Astrocyte (in vitro differentiated cells and primary cell): ENCODE results near the gene IFIH1. TPM values are rescaled to one million over a fixed set of nuclear protein-coding genes. Genes with fewer than 3 reads are reported as not detected.

Source experiments
- DNase-seq: peaks from one replicate; pipeline ENCODE4 v3.0.0-alpha.2; 2010; ENCODE audit warnings: low read depth
- FAIRE-seq: peaks from 2 replicates; lab custom pipeline; 2011; peaks lifted over from hg19 to GRCh38; lab: Jason Lieb, UNC
- H2AFZ ChIP-seq: 2 replicates; pipeline ENCODE4 v1.6.0; 2012; ENCODE audit warnings: low read depth, low read length, inconsistent platforms
- H3K27ac ChIP-seq: 2 replicates; pipeline ENCODE4 v1.5.1; 2011; ENCODE audit warnings: low read depth, low read length, inconsistent platforms
- H3K27me3 ChIP-seq: 2 replicates; pipeline ENCODE4 v1.6.0; 2011; ENCODE audit warnings: low read length, inconsistent platforms; ENCODE audit not compliant: insufficient read depth
- H3K36me3 ChIP-seq: 2 replicates; pipeline ENCODE4 v1.5.1; 2011; ENCODE audit warnings: low read length, inconsistent platforms; ENCODE audit not compliant: insufficient read depth
- H3K4me1 ChIP-seq: 2 replicates; pipeline ENCODE4 v1.5.1; 2011; ENCODE audit warnings: low read length, inconsistent platforms; ENCODE audit not compliant: insufficient read depth
- H3K4me2 ChIP-seq: 2 replicates; pipeline ENCODE4 v1.6.0; 2012; ENCODE audit warnings: low read length, inconsistent platforms
- H3K4me3 ChIP-seq: 2 replicates; pipeline ENCODE4 v1.5.1; 2011; ENCODE audit warnings: low read depth, mild to moderate bottlenecking, low read length, inconsistent platforms; ENCODE audit not compliant: insufficient read depth
- H3K79me2 ChIP-seq: 2 replicates; pipeline ENCODE4 v1.6.0; 2012; ENCODE audit warnings: mild to moderate bottlenecking, low read length, inconsistent platforms; ENCODE audit not compliant: insufficient read depth
- H3K9ac ChIP-seq: 2 replicates; pipeline ENCODE4 v1.6.0; 2012; ENCODE audit warnings: mild to moderate bottlenecking, low read length, inconsistent platforms
- H3K9me3 ChIP-seq: 2 replicates; pipeline ENCODE4 v1.5.1; 2012; ENCODE audit warnings: low read depth, mild to moderate bottlenecking, low read length, inconsistent platforms; ENCODE audit not compliant: insufficient read depth
- H4K20me1 ChIP-seq: 2 replicates; pipeline ENCODE4 v1.6.0; 2012; ENCODE audit warnings: low read length, inconsistent platforms; ENCODE audit not compliant: insufficient read depth
- H3K27ac Mint-ChIP-seq: one replicate; pipeline ENCODE4 v1.8.0; 2021; ENCODE audit warnings: mild to moderate bottlenecking, mixed read lengths; ENCODE audit not compliant: unreplicated experiment
- H3K27me3 Mint-ChIP-seq: one replicate; pipeline ENCODE4 v1.8.0; 2021; ENCODE audit warnings: low read depth, mixed read lengths; ENCODE audit not compliant: unreplicated experiment
- H3K36me3 Mint-ChIP-seq: one replicate; pipeline ENCODE4 v1.8.0; 2021; ENCODE audit warnings: low read depth, mixed read lengths; ENCODE audit not compliant: unreplicated experiment
- H3K4me1 Mint-ChIP-seq: one replicate; pipeline ENCODE4 v1.8.0; 2021; ENCODE audit warnings: low read depth, mixed read lengths; ENCODE audit not compliant: unreplicated experiment
- H3K4me3 Mint-ChIP-seq: one replicate; pipeline ENCODE4 v1.8.0; 2021; ENCODE audit warnings: mild to moderate bottlenecking, moderate library complexity, mixed read lengths; ENCODE audit not compliant: unreplicated experiment
- H3K9me3 Mint-ChIP-seq: one replicate; pipeline ENCODE4 v1.8.0; 2021; ENCODE audit warnings: mild to moderate bottlenecking, mixed read lengths; ENCODE audit not compliant: unreplicated experiment
- EZH2 ChIP-seq: IDR thresholded peaks from 2 replicates; pipeline ENCODE4 v1.6.1; 2012; ENCODE audit warnings: mild to moderate bottlenecking, low read length, inconsistent platforms; ENCODE audit not compliant: insufficient read depth
- total RNA-seq: library from RNA; stranded (reverse); gene quantifications from 2 replicates; pipeline ENCODE4 v1.2.1, GENCODE V29; 2021
- TF ChIP-seq, protein P1 (sequence below): IDR thresholded peaks from 2 replicates; pipeline ENCODE4 v1.5.1; 2011; ENCODE audit warnings: low read depth, mild to moderate bottlenecking, inconsistent platforms, low read length, moderate library complexity; ENCODE audit not compliant: insufficient read depth

IFIH1 gene
- total RNA-seq, 1 donor from 2014 or later, result 62.3 TPM

GRCh38 chr2:162252153-162252552 lies 66.3 kb downstream of the IFIH1 start:
- no peak overlapping the region for H3K4me3 Mint-ChIP-seq
- no peaks in the 10 kb centered on the region for H3K27me3 ChIP-seq
- no peaks in the 10 kb centered on the region for H4K20me1 ChIP-seq
- H3K4me2 ChIP-seq, result no peak overlapping the region
- no peaks in the 10 kb centered on the region for H3K79me2 ChIP-seq
- no peaks in the 10 kb centered on the region for H3K36me3 ChIP-seq
- no peaks in the 10 kb centered on the region for H3K9me3 ChIP-seq
- H3K27ac Mint-ChIP-seq, result no peak overlapping the region
- peaks cover 8% of the 10 kb centered on the region for H3K4me1 Mint-ChIP-seq
- DNase-seq (no peak), FAIRE-seq (no peak)
- no peak overlapping the region for H3K27ac ChIP-seq
- H3K9me3 Mint-ChIP-seq, result peaks cover 1% of the 10 kb centered on the region
- no peaks in the 10 kb centered on the region for H3K27me3 Mint-ChIP-seq
- H2AFZ ChIP-seq, result no peak overlapping the region
- H3K4me3 ChIP-seq, result no peak overlapping the region
- TF ChIP-seq EZH2, result no peak
- TF ChIP-seq, protein P1, sequence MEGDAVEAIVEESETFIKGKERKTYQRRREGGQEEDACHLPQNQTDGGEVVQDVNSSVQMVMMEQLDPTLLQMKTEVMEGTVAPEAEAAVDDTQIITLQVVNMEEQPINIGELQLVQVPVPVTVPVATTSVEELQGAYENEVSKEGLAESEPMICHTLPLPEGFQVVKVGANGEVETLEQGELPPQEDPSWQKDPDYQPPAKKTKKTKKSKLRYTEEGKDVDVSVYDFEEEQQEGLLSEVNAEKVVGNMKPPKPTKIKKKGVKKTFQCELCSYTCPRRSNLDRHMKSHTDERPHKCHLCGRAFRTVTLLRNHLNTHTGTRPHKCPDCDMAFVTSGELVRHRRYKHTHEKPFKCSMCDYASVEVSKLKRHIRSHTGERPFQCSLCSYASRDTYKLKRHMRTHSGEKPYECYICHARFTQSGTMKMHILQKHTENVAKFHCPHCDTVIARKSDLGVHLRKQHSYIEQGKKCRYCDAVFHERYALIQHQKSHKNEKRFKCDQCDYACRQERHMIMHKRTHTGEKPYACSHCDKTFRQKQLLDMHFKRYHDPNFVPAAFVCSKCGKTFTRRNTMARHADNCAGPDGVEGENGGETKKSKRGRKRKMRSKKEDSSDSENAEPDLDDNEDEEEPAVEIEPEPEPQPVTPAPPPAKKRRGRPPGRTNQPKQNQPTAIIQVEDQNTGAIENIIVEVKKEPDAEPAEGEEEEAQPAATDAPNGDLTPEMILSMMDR, result no peak
- no peaks in the 10 kb centered on the region for H3K36me3 Mint-ChIP-seq
- no peak overlapping the region for H3K9ac ChIP-seq
- H3K4me1 ChIP-seq, result no peaks in the 10 kb centered on the region

- no peaks in the 10 kb centered on the region for H3K9me3 ChIP-seq
- Mint-ChIP-seq H3K9me3 (peaks cover 1% of the 10 kb centered on the region), H3K36me3 (no peaks in the 10 kb centered on the region), H3K4me3 (no peak overlapping the region), H3K27ac (peak overlapping the region; percentile 99), H3K4me1 (peaks cover 49% of the 10 kb centered on the region), H3K27me3 (no peaks in the 10 kb centered on the region)
- peak overlapping the region; percentile 51 for H3K4me2 ChIP-seq
- H4K20me1 ChIP-seq, result no peaks in the 10 kb centered on the region
- H3K27ac ChIP-seq, result peak overlapping the region; percentile 94
- H2AFZ ChIP-seq, result no peak overlapping the region
- H3K4me3 ChIP-seq, result no peak overlapping the region
- H3K79me2 ChIP-seq, result peaks cover 24% of the 10 kb centered on the region
- DNase-seq (peak; percentile 78), FAIRE-seq (peak; percentile 90)
- H3K36me3 ChIP-seq, result peaks cover under 1% of the 10 kb centered on the region
- no peak overlapping the region for H3K9ac ChIP-seq
- no peaks in the 10 kb centered on the region for H3K27me3 ChIP-seq
- peaks cover 28% of the 10 kb centered on the region for H3K4me1 ChIP-seq
- no peak for TF ChIP-seq EZH2
- TF ChIP-seq, protein P1, result no peak
Measured at GRCh38 chr2:162245781-162246180, 72.7 kb downstream of the IFIH1 start.

DNA sequence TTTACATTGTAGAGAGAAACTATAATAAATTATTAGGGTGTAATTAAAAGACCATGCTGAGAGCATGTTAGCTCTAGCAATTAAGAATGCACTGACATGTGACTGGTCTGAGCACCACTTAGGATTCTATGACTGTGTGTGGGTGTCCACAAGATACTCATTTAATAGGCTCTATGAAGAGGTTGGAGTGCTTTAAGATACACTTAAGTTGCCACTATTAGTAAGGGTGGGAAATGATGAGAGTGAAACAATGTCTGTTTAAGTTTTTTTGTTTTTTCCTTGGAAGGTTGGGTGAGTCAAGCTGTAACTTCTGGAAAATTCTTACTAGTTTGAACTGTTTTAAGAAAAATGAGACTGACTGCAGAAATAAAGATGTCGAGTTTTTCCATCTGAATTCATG lies 73.4 kb downstream of the IFIH1 start:
- Mint-ChIP-seq H3K36me3 (no peaks in the 10 kb centered on the region), H3K27ac (peak overlapping the region; percentile 99), H3K9me3 (peaks cover 1% of the 10 kb centered on the region)

More for the DNA sequence above, 73.4 kb downstream of the IFIH1 start:
- peak overlapping the region; percentile 94 for H3K27ac ChIP-seq
- H3K9me3 ChIP-seq, result no peaks in the 10 kb centered on the region
- peaks cover 6% of the 10 kb centered on the region for H3K36me3 ChIP-seq
- no peak overlapping the region for H3K4me3 ChIP-seq
- peaks cover 32% of the 10 kb centered on the region for H3K79me2 ChIP-seq
- peak overlapping the region; percentile 95 for H3K9ac ChIP-seq
- peaks cover 34% of the 10 kb centered on the region for H3K4me1 ChIP-seq
- no peak overlapping the region for H2AFZ ChIP-seq
- H4K20me1 ChIP-seq, result no peaks in the 10 kb centered on the region
- Mint-ChIP-seq H3K4me3 (peak overlapping the region; percentile 21), H3K4me1 (peaks cover 54% of the 10 kb centered on the region), H3K27me3 (no peaks in the 10 kb centered on the region)
- peak overlapping the region; percentile 83 for H3K4me2 ChIP-seq
- FAIRE-seq, result no peak
- no peak for TF ChIP-seq EZH2
- TF ChIP-seq, protein P1, result no peak
- no peaks in the 10 kb centered on the region for H3K27me3 ChIP-seq
- DNase-seq, result peak; percentile 63
